WTC11 (cell line): ENCODE results near the gene ALCAM. TPM values are rescaled to one million over a fixed set of nuclear protein-coding genes. Genes with fewer than 3 reads are reported as not detected.

Experiments
- ATAC-seq: fragments of 200-7000 bp; cut with Tn5 transposase; 2 replicates; pipeline ENCODE4 v1.10.0; 2021; ENCODE audit warnings: mild to moderate bottlenecking, moderate library complexity
- CTCF ChIA-PET: fragments of 300-600 bp; sonication (Branson Sonifier 250); formaldehyde crosslinking; loops from one replicate; lab custom pipeline; 2021; ENCODE audit warnings: antibody characterized with exemption; lab: Charles Lee
- POLR2A ChIA-PET: fragments of 350-600 bp; sonication (Branson Sonifier 250); formaldehyde crosslinking; loops from one replicate; lab custom pipeline; 2021; ENCODE audit warnings: antibody characterized with exemption; lab: Charles Lee
- DNase-seq: peaks from one replicate; pipeline ENCODE4 v3.0.0; 2021; ENCODE audit warnings: low spot score
- H3K27ac Mint-ChIP-seq: 2 replicates; pipeline ENCODE4 v1.8.0; 2021; ENCODE audit warnings: mixed read lengths
- H3K27me3 Mint-ChIP-seq: 2 replicates; pipeline ENCODE4 v1.8.0; 2021; ENCODE audit warnings: low read depth, mild to moderate bottlenecking, moderate library complexity, mixed read lengths
- H3K36me3 Mint-ChIP-seq: 2 replicates; pipeline ENCODE4 v1.8.0; 2021; ENCODE audit warnings: mixed read lengths
- H3K4me1 Mint-ChIP-seq: 2 replicates; pipeline ENCODE4 v1.8.0; 2022; ENCODE audit warnings: mixed read lengths
- H3K4me3 Mint-ChIP-seq: 2 replicates; pipeline ENCODE4 v1.8.0; 2021; ENCODE audit warnings: mild to moderate bottlenecking, moderate library complexity, mixed read lengths
- H3K9me3 Mint-ChIP-seq: 2 replicates; pipeline ENCODE4 v1.8.0; 2021; ENCODE audit warnings: mixed read lengths
- ATF1 ChIP-seq: sonication (generic); formaldehyde crosslinking; IDR thresholded peaks from 2 replicates; pipeline ENCODE4 v1.8.1; 2023; ENCODE audit warnings: mild to moderate bottlenecking, moderate library complexity, missing genetic modification reagents
- CBFB ChIP-seq: sonication (generic); formaldehyde crosslinking; IDR thresholded peaks from 2 replicates; pipeline ENCODE4 v1.8.1; 2022; ENCODE audit warnings: mild to moderate bottlenecking, low read depth, missing genetic modification reagents
- CREB1 ChIP-seq: sonication (generic); formaldehyde crosslinking; IDR thresholded peaks from 2 replicates; pipeline ENCODE4 v1.8.0; 2023; ENCODE audit warnings: mild to moderate bottlenecking, missing genetic modification reagents
- CREM ChIP-seq: sonication (generic); formaldehyde crosslinking; IDR thresholded peaks from 2 replicates; pipeline ENCODE4 v1.8.1; 2022; ENCODE audit warnings: mild to moderate bottlenecking, missing genetic modification reagents, moderate library complexity
- ETV6 ChIP-seq: sonication (generic); formaldehyde crosslinking; IDR thresholded peaks from 2 replicates; pipeline ENCODE4 v1.8.1; 2022; ENCODE audit warnings: mild to moderate bottlenecking, missing genetic modification reagents
- FOXP1 ChIP-seq: sonication (generic); formaldehyde crosslinking; IDR thresholded peaks from 2 replicates; pipeline ENCODE4 v1.8.0; 2022; ENCODE audit warnings: missing genetic modification reagents, mild to moderate bottlenecking, moderate library complexity, borderline replicate concordance
- IRF1 ChIP-seq: sonication (generic); formaldehyde crosslinking; IDR thresholded peaks from 2 replicates; pipeline ENCODE4 v1.8.0; 2023; ENCODE audit warnings: missing genetic modification reagents
- JUN ChIP-seq: sonication (generic); formaldehyde crosslinking; IDR thresholded peaks from 2 replicates; pipeline ENCODE4 v1.8.0; 2023; ENCODE audit warnings: mild to moderate bottlenecking, missing genetic modification reagents
- NFATC4 ChIP-seq: fragments of 250-450 bp; sonication (Bioruptor Pico); IDR thresholded peaks from 2 replicates; pipeline ENCODE4 v1.9.0; 2021; ENCODE audit warnings: mild to moderate bottlenecking
- NFE2L1 ChIP-seq: sonication (generic); formaldehyde crosslinking; IDR thresholded peaks from 2 replicates; pipeline ENCODE4 v1.8.1; 2023; ENCODE audit warnings: missing genetic modification reagents
- OVOL2 ChIP-seq: fragments of 250-450 bp; sonication (Bioruptor Pico); IDR thresholded peaks from 2 replicates; pipeline ENCODE4 v1.9.0; 2021; ENCODE audit warnings: mild to moderate bottlenecking, borderline replicate concordance
- RELA ChIP-seq: sonication (generic); formaldehyde crosslinking; IDR thresholded peaks from 2 replicates; pipeline ENCODE4 v1.8.1; 2022; ENCODE audit warnings: missing genetic modification reagents, mild to moderate bottlenecking, borderline replicate concordance
- SOX15 ChIP-seq: fragments of 250-450 bp; sonication (Bioruptor Pico); IDR thresholded peaks from 2 replicates; pipeline ENCODE4 v1.9.0; 2021; ENCODE audit warnings: mild to moderate bottlenecking
- STAT6 ChIP-seq: sonication (generic); formaldehyde crosslinking; conservative IDR thresholded peaks from 2 replicates; pipeline ENCODE4 v1.8.1; 2023; ENCODE audit warnings: mild to moderate bottlenecking, low read depth, missing genetic modification reagents, moderate library complexity
- TCF7 ChIP-seq: sonication (generic); formaldehyde crosslinking; IDR thresholded peaks from 2 replicates; pipeline ENCODE4 v1.8.0; 2022; ENCODE audit warnings: mild to moderate bottlenecking, low read depth, missing genetic modification reagents, moderate library complexity
- TP53 ChIP-seq: sonication (generic); formaldehyde crosslinking; IDR thresholded peaks from 2 replicates; pipeline ENCODE4 v1.8.1; 2023; ENCODE audit warnings: mild to moderate bottlenecking, missing genetic modification reagents
- USF1 ChIP-seq: sonication (generic); formaldehyde crosslinking; IDR thresholded peaks from 2 replicates; pipeline ENCODE4 v1.8.0; 2022; ENCODE audit warnings: mild to moderate bottlenecking, missing genetic modification reagents
- ZNF138 ChIP-seq: sonication (generic); formaldehyde crosslinking; conservative IDR thresholded peaks from 2 replicates; pipeline ENCODE4 v1.8.1; 2022; ENCODE audit warnings: mild to moderate bottlenecking, moderate library complexity, missing genetic modification reagents
- total RNA-seq: library from RNA; stranded (reverse); gene quantifications from 3 replicates; pipeline ENCODE4 v1.2.3, GENCODE V29; 2021
- TF ChIP-seq, protein P1 (sequence below): sonication (generic); formaldehyde crosslinking; IDR thresholded peaks from 2 replicates; pipeline ENCODE4 v1.8.1; 2022; ENCODE audit warnings: missing genetic modification reagents, borderline replicate concordance
- TF ChIP-seq, protein P2 (sequence below): sonication (generic); formaldehyde crosslinking; IDR thresholded peaks from 2 replicates; pipeline ENCODE4 v1.8.1; 2023; ENCODE audit warnings: mild to moderate bottlenecking, missing genetic modification reagents, moderate library complexity

ALCAM gene
- total RNA-seq, 1 experiment from 2014 or later, result 30.7 TPM

- TF ChIP-seq STAT6 (no peak), NFATC4 (CRISPR knock-in tag) (no peak), TCF7 (CRISPR knock-in tag) (no peak)
Observed at GRCh38 chr3:105365391-105366325, 1.1 kb upstream of the ALCAM start (continued).

DNA sequence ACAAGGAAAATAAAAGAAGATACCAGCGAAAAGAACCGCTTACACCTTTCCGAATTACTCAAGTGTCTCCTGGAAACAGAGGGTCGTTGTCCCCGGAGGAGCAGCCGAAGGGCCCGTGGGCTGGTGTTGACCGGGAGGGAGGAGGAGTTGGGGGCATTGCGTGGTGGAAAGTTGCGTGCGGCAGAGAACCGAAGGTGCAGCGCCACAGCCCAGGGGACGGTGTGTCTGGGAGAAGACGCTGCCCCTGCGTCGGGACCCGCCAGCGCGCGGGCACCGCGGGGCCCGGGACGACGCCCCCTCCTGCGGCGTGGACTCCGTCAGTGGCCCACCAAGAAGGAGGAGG is 325 bp downstream of the ALCAM start:
- CTCF ChIA-PET, result interaction anchor here (0.6 to 2.9 kb wide), 7 partner anchors 138 to 1812 kb away, joined by 3 to 11 read pairs (median 3); no protein-coding TSS in a partner anchor
- Mint-ChIP-seq H3K4me1 (peaks cover 36% of the 10 kb centered on the region), H3K4me3 (peak overlapping the region; percentile 81), H3K27me3 (peaks cover 22% of the 10 kb centered on the region), H3K27ac (no peak overlapping the region; the same call in 1 of the 2 replicates), H3K9me3 (no peaks in the 10 kb centered on the region), H3K36me3 (no peaks in the 10 kb centered on the region)
- DNase-seq (peak; percentile 49), ATAC-seq (peak; percentile 1)
- POLR2A ChIA-PET, result interaction anchor here (0.9 to 1.3 kb wide), 3 partner anchors 12 to 763 kb away, joined by 3 read pairs; no protein-coding TSS in a partner anchor
- TF ChIP-seq ZNF138 (CRISPR knock-in tag) (no peak), JUN (CRISPR knock-in tag) (no peak), CREM (CRISPR knock-in tag) (no peak), NFE2L1 (no peak), ATF1 (0 out of 2 replicates have a peak, but pooled peaks have one; percentile 17), RELA (CRISPR knock-in tag) (no peak), ETV6 (no peak; the same call in 1 of the 2 replicates)
- TF ChIP-seq, protein P1, sequence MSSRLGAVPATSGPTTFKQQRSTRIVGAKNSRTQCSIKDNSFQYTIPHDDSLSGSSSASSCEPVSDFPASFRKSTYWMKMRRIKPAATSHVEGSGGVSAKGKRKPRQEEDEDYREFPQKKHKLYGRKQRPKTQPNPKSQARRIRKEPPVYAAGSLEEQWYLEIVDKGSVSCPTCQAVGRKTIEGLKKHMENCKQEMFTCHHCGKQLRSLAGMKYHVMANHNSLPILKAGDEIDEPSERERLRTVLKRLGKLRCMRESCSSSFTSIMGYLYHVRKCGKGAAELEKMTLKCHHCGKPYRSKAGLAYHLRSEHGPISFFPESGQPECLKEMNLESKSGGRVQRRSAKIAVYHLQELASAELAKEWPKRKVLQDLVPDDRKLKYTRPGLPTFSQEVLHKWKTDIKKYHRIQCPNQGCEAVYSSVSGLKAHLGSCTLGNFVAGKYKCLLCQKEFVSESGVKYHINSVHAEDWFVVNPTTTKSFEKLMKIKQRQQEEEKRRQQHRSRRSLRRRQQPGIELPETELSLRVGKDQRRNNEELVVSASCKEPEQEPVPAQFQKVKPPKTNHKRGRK (CRISPR knock-in tag), result no peak

DNA sequence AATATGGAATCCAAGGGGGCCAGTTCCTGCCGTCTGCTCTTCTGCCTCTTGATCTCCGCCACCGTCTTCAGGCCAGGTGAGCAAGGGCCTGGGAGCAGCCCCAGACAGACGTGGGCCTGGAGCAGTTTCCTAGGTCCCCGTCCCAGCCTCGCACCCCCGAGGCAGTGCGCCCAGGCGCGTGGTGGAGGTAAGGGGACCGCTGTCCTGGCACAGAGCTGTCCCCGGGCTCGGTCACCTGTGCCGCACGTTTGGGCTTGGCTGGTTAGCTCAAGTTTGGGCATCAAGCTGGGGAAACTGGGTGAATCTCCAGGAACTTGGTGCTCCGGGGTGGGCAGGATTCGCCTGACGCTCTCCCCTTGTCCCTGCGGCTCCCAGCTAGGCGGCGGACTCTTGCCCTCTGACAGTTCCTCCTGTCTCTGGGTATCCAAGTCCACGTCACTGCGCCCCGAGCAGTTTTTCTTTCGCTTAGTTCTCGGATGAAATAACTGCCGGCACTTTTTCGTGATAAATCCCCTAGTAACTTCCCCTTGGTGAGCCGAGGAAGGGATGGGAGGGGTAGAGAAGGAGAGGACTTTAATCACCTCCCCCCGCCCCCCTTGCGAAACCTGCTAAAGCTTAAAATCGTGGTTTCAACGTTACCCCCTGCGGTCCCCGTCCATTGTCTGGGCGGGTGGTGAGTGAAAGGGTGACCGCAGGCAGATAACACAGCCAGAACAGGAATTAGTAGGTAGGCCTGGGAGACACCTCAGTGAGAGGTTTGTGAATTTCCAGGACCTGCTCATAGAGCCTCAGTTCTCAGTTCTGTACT is 901 bp downstream of the ALCAM start:
- Mint-ChIP-seq H3K36me3 (no peaks in the 10 kb centered on the region), H3K27me3 (peaks cover 22% of the 10 kb centered on the region), H3K27ac (peak overlapping the region; percentile 90), H3K4me3 (peak overlapping the region; percentile 81), H3K4me1 (peaks cover 36% of the 10 kb centered on the region), H3K9me3 (no peaks in the 10 kb centered on the region)
- ATAC-seq, result peak; percentile 0; the same call in 1 of the 2 replicates
- peak; percentile 59 for DNase-seq
- CTCF ChIA-PET, result interaction anchor here (0.8 to 1.0 kb wide), 4 partner anchors 149 to 1096 kb away, joined by 3 to 4 read pairs (median 3); no protein-coding TSS in a partner anchor
- POLR2A ChIA-PET, result interaction anchor here (1.3 kb wide), 1 partner anchor 13 kb away, joined by 3 read pairs; no protein-coding TSS in a partner anchor
- no peak for TF ChIP-seq TP53 (CRISPR knock-in tag)
- TF ChIP-seq, protein P2, sequence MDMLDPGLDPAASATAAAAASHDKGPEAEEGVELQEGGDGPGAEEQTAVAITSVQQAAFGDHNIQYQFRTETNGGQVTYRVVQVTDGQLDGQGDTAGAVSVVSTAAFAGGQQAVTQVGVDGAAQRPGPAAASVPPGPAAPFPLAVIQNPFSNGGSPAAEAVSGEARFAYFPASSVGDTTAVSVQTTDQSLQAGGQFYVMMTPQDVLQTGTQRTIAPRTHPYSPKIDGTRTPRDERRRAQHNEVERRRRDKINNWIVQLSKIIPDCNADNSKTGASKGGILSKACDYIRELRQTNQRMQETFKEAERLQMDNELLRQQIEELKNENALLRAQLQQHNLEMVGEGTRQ (CRISPR knock-in tag), result 0 out of 2 replicates have a peak, but pooled peaks have one; percentile 20
- no peak for TF ChIP-seq OVOL2 (CRISPR knock-in tag)
- TF ChIP-seq STAT6, result no peak
- TF ChIP-seq ZNF138 (CRISPR knock-in tag), result no peak
- TF ChIP-seq SOX15 (CRISPR knock-in tag), result no peak
- peak; percentile 71; the same call in 1 of the 2 replicates for TF ChIP-seq FOXP1
- peak; percentile 27; the same call in 1 of the 2 replicates for TF ChIP-seq USF1 (CRISPR knock-in tag)
- peak; percentile 83; the same call in 1 of the 2 replicates for TF ChIP-seq IRF1 (CRISPR knock-in tag)
- no peak for TF ChIP-seq CBFB
- 0 out of 2 replicates have a peak, but pooled peaks have one; percentile 23 for TF ChIP-seq CREB1 (CRISPR knock-in tag)
